ENCODE results near the gene CTR9. TPM values are rescaled to one million over a fixed set of nuclear protein-coding genes. Genes with fewer than 3 reads are reported as not detected.

Gene CTR9
- total RNA-seq (2014; rRNA removed; shearing (Covaris generic)), result 14.3 and 15.0 TPM in 2 replicates

GRCh38 chr11:10750838-10751580 lies at the start of gene CTR9:
Gene CTR9, plus strand, starts transcription at chr11:10751246. Its CDS starts 167 bp downstream, at chr11:10751413.
- DNase-seq (ENCODE audit: low read depth), result peak; percentile 94

DNA sequence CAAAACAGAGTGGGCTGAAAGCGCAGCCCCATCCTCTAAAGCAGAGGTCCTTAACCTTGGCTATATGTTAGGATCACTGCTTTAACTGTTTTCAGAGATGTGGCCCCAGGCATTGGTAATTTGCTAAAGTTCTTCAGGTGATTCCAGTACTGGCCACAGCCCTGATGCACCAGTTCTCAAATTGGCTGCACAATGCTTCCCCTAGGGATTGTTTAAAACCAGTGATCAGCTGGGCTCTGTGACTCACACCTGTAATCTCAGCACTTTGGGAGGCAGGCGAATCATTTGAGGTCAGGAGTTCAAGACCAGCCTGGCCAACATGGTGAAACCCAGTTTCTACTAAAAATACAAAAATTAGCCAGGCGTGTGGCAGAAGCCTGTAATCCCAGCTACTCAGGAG lies 49.1 kb upstream of the CTR9 start:
- peak; percentile 7 for DNase-seq (ENCODE audit: low read depth)

GRCh38 chr11:10708131-10708530 lies 42.9 kb upstream of the CTR9 start:
- DNase-seq (ENCODE audit: low read depth), result no peak

GRCh38 chr11:10709299-10710086 lies 41.6 kb upstream of the CTR9 start:
- DNase-seq (ENCODE audit: low read depth), result no peak

GRCh38 chr11:10715571-10715970 lies 35.5 kb upstream of the CTR9 start:
- DNase-seq (ENCODE audit: low read depth), result no peak

GRCh38 chr11:10716122-10716521 lies 34.9 kb upstream of the CTR9 start:
- no peak for DNase-seq (ENCODE audit: low read depth)

- DNase-seq (ENCODE audit: low read depth), result no peak
These were observed 34.3 kb upstream of the CTR9 start for GRCh38 chr11:10716543-10717259.

DNA sequence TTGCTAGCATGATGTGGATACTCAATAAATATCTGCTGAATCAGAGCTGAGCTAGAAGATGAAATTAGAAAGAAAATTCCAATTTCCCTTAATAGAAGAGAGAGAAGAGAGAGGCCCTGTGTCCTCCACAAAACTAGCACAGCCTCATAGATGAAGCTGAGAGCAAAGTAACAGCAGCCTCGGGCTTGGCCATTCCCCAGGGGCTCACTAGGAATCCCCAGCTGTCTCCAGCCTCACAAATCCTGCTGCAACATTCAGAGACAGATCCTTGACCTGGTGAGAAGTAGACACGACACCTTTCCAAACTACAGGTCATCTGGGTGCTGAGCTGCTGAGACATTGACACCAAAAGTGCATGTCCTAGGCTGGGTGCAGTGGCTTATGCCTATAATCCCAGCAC lies 31.4 kb upstream of the CTR9 start:
- DNase-seq (ENCODE audit: low read depth), result no peak

DNA sequence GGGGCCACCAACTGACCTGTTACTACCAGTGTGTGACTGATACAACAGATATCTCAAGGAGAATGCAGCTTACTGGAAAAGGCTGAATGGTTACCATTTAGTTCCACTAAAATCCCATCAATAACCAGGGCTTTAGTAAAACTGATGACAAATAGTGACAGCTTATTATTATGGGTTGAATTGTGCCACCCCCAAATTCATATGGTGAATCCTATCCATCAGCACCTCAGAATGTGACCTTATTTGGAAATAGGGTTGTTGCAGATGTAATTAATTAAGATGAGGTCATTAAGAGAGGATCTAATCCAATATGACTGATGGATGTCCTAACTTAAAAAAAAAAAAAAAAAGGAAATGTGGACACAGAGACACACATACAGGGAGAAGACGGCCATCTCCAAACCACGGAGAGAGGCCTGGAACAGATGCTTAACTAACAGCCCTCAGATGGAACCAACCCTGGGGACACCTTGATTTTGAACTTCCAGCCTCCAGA lies 30.1 kb upstream of the CTR9 start:
- no peak for DNase-seq (ENCODE audit: low read depth)

DNA sequence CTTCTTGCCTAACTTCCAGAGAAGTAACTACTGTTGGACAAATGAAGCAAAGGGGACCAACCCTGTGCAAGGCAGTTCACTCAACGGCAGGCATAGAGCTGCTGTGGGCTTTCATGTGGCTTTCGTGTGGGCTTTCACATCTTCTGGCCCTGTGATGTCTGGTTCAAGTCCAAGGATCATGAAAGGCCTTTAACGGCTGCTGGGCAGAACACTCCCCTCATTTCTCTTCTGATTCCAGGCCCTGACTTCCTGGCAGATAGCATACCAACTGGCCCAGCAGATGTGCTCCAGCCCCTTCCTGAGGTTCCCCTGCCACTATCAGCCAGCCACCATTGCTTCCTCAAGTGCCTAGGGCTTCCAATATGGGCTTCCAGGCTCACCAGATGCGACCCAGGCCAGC lies 28.7 kb upstream of the CTR9 start:
- no peak for DNase-seq (ENCODE audit: low read depth)

DNA sequence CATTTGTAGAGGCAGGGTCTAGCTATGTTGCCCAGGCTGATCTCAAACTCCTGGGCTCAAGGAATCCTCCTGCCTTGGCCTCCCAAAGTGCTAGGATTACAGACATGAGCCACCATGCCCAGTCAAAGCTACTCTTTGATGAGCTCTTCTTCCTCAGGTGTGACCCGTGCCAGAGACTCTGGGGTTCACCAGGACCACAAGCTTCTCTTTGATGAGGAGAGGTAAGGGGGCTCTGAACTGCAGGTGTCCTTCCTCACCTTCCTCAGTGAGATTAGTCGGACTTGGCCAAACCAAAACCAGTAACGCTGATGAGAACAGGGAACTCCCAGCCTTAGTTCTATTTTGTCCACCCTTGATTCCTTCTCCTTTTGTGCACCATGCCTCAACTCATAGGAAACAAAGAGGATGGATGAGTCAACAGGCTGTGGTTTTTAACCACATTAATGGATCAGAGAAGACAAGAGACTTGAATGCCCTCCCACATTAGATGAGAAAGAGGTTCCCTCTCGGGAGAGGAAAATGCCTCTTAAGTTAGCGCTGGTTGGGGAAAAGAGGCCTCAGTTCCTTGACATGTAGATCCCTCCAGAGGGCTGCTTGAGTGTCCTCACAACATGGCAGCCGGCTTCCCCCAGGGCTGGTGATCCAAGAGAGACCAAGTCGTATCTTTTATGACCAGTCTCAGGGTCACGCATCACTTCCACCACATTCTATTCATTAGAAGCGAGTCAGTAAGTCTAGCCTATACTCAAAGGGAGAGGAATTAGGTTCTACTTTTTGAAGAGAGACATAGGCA lies 25.7 kb upstream of the CTR9 start:
- peak; percentile 72 for DNase-seq (ENCODE audit: low read depth)

- DNase-seq (ENCODE audit: low read depth), result no peak
These were observed 25.2 kb upstream of the CTR9 start for GRCh38 chr11:10725907-10726253.

DNA sequence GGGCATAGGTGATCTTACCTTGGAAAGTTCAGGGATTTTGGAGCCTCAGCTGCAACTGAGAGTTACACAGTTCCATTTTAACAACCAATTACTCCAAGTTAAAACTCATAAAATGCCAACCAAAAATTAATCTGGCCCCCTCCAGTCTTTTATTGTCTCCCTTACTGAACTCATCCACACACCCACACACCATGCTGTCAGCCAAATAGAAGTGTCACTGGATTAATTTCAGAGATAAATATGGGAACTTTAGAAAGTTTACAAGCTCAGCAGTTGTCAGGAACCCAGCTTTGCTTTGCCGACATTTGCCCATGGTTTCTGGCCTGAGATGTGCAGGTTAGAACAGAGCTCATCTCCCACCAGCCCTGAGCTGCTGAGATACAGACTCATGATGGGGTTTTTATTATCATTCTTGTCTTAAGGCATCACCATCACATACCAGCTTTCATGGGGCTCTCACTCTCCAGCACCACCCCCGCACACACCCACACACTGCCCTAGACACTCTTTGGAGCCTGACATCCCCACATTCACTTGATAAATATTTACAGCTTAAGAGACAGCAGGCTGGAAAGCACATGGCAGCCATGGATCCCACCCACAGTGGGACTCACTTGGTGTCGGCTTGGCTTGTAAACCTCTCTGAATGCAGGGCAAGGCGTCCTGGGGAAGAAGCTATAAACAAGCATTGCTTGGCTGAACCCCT lies 23.7 kb upstream of the CTR9 start:
- no peak for DNase-seq (ENCODE audit: low read depth)

GRCh38 chr11:10728154-10728553 lies 22.9 kb upstream of the CTR9 start:
- DNase-seq (ENCODE audit: low read depth), result no peak

DNA sequence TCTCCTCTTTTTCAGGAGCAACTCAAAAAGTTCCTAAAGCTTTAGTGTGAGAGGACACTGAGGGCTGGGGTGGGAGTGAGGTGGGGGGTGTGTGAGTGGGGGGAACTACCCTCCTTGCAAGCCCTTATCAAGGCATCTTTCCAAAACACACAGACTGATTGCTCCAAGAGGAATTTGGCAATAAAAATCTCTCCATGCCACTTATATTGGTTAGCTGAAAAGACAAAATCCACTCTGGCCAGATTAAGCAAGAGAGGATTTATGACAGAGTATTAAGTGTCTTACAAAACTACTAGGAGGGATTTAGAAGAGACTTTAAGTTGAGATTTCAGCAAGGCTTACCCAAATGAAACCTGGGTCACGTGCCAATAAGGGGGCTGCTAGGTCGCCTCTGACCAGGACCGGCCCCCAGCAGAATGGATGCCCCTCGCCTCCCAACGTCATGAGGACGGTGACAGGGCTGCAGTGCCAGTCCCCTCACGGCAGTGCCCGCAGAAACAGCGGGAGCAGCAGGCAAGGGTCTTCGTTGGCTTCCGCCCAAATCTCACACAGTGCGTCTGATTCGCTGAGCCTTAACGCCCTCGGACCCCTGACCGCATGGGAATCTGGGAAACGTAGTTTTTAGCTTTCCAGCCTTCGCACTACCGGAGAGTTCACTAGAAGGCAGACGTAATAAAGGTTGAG lies 22.1 kb upstream of the CTR9 start:
- DNase-seq (ENCODE audit: low read depth), result no peak

- no peak for DNase-seq (ENCODE audit: low read depth)
These were observed 20.9 kb upstream of the CTR9 start for GRCh38 chr11:10730151-10730550.

GRCh38 chr11:10731064-10731680 lies 19.9 kb upstream of the CTR9 start:
- no peak for DNase-seq (ENCODE audit: low read depth)

GRCh38 chr11:10735481-10736475 lies 15.3 kb upstream of the CTR9 start:
- peak; percentile 94 for DNase-seq (ENCODE audit: low read depth)

Data from Daoy (cell line).